Astrocyte of the cerebellum (primary cell): ENCODE data around the gene STRADB.
"Not testable (repeated sequence)": the region's sequence is repeated elsewhere in the genome, so short reads cannot be mapped to it uniquely, and the experiment has no call there.

ENCODE experiments used
- DNase-seq: peaks from one replicate; pipeline ENCODE4 v3.0.0-alpha.2; 2011; ENCODE audit warnings: low read depth
- H3K4me3 ChIP-seq: 2 replicates; pipeline ENCODE4 v1.5.1; 2011; ENCODE audit warnings: mild to moderate bottlenecking, low read depth, low read length, moderate library complexity
- in situ Hi-C: cut with HindIII; loops from 2 replicates; pipeline ENCODE4 v1.10.0; 2017; ENCODE audit warnings: low sequenced_read_pairs
- TF ChIP-seq, protein P1 (sequence below): IDR thresholded peaks from 2 replicates; pipeline ENCODE4 v1.5.1; 2012; ENCODE audit warnings: low read length, low read depth, moderate library complexity, mild to moderate bottlenecking; ENCODE audit errors: missing control alignments

STRADB gene

DNA sequence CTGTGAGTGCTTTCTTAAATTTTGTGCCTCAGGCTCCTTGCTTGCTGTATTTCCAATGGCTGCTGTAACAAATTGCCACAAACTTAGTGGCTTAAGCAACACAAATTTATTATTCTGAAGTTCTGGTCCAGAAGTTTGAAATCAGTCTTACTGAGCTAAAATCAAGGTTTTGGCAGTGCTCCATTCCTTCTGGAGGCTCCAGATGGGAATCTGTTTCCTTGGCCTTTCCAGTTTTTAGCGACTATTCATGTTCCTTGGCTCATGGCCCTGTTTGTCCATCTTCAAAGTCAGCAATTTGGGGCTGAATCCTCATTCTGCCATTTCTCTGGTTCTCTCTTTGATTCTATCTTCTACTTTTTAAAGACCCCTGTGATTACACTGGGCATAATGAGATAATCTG is 31.8 kb downstream of the STRADB start:
- TF ChIP-seq, protein P1, sequence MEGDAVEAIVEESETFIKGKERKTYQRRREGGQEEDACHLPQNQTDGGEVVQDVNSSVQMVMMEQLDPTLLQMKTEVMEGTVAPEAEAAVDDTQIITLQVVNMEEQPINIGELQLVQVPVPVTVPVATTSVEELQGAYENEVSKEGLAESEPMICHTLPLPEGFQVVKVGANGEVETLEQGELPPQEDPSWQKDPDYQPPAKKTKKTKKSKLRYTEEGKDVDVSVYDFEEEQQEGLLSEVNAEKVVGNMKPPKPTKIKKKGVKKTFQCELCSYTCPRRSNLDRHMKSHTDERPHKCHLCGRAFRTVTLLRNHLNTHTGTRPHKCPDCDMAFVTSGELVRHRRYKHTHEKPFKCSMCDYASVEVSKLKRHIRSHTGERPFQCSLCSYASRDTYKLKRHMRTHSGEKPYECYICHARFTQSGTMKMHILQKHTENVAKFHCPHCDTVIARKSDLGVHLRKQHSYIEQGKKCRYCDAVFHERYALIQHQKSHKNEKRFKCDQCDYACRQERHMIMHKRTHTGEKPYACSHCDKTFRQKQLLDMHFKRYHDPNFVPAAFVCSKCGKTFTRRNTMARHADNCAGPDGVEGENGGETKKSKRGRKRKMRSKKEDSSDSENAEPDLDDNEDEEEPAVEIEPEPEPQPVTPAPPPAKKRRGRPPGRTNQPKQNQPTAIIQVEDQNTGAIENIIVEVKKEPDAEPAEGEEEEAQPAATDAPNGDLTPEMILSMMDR = no peak
- H3K4me3 ChIP-seq = no peak overlapping the region
- in situ Hi-C loops = no loop called here
- no peak for DNase-seq

GRCh38 chr2:201483758-201484157 is 32.2 kb downstream of the STRADB start:
- H3K4me3 ChIP-seq, in situ Hi-C loops, DNase-seq: not testable (repeated sequence)

GRCh38 chr2:201484805-201485204 is 33.3 kb downstream of the STRADB start:
- DNase-seq = no peak

DNA sequence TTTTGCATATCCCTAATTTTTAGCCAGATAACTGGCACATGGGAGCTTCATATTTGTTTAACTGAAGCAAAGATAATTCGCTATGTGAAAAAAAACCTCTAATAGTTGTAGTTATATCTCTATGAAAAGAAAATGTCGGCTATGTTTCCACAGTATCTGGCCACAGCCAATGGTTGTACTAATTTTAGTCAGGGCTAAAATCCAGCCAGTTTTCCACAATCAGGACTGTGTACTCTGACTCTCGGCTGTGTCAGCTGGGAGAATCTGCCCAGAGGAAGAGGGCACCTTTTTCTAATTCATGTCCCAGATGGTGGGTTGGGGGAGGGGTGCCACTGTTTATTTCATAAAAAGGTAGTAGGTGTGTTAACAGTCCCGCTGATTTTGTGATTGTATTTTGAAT is 38.8 kb downstream of the STRADB start:
- TF ChIP-seq, protein P1 = no peak
- in situ Hi-C loops = no loop called here
- H3K4me3 ChIP-seq = no peak overlapping the region
- DNase-seq = no peak

More at GRCh38 chr2:201484805-201485204, 33.3 kb downstream of the STRADB start:
- in situ Hi-C loops = no loop called here
- H3K4me3 ChIP-seq = no peak overlapping the region
- TF ChIP-seq, protein P1 = no peak

DNA sequence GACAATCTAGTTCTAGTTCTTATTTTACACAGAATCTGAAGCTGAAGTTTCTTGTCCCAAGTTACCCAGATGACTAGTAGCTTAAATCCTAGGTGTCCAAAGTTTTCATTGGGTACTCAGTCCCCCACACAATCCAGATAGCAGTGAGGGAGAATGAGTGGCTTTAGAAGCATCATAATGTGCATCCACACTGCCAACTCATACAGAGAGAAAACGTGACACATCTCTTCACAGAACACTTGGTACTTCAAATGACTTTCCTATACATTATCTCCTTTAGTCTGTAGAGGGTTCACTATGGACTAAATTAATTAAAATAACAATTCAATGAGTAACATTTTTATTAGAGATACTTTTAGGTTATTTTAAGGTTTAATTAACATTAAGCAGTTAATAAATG is 45.2 kb downstream of the STRADB start:
- in situ Hi-C loops = no loop called here
- no peak overlapping the region for H3K4me3 ChIP-seq
- DNase-seq = no peak
- TF ChIP-seq, protein P1 = no peak

- TF ChIP-seq, protein P1 = no peak
- DNase-seq = no peak
- no peak overlapping the region for H3K4me3 ChIP-seq
- in situ Hi-C loops = no loop called here
These were observed 49.0 kb downstream of the STRADB start for GRCh38 chr2:201500534-201500933.

- DNase-seq = no peak
- TF ChIP-seq, protein P1 = no peak
- H3K4me3 ChIP-seq = no peak overlapping the region
- in situ Hi-C loops = no loop called here
These were observed 51.2 kb downstream of the STRADB start for GRCh38 chr2:201502713-201503112.
